Left hindlimb (tissue), 1 donor: ENCODE measurements around the gene TGFBRAP1.

Experiments
- DNase-seq: peaks from one replicate; pipeline ENCODE4 v3.0.0-alpha.2; 2018

Gene TGFBRAP1

GRCh38 chr2:105309147-105309545, 20.4 kb downstream of the TGFBRAP1 start:
- DNase-seq, result no peak

DNA sequence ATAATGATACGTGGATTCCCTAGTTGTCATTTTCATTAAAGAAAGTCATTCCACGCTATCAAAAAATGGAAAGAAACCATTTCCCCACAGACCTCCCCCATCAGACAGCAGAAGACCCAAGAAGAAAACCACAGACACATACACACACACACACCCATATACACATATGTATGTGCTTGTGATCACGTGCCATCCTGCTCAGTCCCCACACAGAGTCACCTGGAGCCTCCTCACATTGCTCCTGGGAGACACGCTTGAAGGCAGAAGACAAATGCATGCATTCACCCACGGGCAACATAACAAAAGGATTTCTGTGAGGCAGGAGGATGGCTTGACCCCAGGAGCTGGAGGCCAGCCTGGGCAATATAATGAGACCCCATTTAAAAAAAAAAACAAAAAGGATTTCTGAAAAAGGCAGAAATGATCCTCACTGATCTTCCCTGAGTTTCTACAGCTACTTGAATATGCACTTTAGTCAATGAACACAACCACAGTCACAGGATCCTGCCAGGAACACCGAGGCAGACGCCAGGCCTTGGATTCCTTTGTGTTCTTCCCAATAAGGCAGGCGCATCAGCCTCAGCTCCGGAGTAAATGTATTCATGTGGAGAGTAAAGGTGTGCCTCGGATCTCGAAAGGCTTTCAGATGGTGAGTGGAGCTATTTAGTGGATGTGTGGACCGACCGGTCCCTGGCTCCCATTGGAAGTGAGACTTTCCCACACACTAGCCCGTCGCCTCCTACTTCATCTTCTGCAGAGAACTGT, 21.0 kb downstream of the TGFBRAP1 start:
- DNase-seq, result no peak

DNA sequence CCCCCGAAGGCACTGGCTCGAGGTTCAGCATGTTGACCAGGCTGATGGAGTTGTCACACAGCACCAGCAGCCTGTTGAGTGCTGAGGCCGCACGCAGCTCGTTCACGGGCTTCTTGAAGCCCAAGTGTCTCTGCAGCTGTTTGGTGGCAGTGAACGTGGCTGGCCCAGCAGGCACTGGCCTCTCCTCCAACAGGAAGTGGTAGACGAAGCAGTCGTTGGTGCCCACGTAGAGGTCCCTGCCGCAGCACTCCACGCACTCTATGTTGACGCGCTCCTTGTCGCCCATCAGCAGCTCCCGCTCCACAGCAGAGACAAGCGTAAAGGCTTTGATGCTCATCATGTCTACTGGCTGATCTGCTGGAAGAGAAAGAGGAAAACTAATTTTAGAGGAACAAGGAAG, 21.6 kb downstream of the TGFBRAP1 start:
- DNase-seq, result no peak

DNA sequence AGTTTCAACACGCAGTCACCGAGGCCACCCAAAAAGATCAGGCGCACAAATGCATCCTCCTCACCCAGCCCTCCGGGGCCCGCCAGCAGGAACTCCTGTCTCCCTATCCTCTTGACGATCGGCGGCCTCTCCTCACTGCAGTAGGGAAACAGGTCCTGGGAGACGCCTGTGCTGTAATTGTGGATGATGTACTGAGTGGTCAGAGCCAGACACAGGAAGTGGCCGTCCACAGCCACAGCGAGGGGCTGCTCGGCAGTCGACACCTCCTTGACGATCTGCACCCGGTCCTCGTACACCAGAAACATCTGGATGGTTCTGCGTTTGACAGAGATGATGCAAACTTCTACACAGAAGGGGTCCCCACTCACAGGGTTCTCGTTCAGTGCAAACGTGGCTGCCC, 22.0 kb downstream of the TGFBRAP1 start:
- DNase-seq, result no peak

GRCh38 chr2:105307146-105307545, 22.4 kb downstream of the TGFBRAP1 start:
- DNase-seq, result no peak

- no peak for DNase-seq
These were observed 27.9 kb downstream of the TGFBRAP1 start for GRCh38 chr2:105301646-105302045.

DNA sequence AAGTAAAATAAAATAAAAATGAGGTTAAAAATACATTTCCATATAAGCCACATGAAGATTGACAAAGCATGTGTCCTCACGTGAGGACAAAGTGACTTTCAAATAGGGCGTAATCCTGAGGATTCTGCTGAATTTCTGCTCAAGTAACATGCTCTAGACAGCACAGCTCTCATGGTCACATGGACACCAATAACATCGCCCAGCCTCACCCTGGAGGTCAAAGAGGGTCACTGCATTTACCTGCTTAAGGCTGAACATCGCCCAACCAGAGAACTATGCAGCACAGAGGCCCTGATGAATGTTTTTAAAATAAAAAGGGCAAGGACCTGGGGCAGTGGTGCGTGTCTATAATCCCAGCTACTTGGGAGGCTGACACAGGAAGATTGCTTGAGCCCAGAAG, 30.2 kb downstream of the TGFBRAP1 start:
- no peak for DNase-seq

GRCh38 chr2:105298017-105298416, 31.5 kb downstream of the TGFBRAP1 start:
- no peak for DNase-seq

- no peak for DNase-seq
These were observed 32.3 kb downstream of the TGFBRAP1 start for GRCh38 chr2:105297216-105297615.

- no peak for DNase-seq
These were observed 33.4 kb downstream of the TGFBRAP1 start for GRCh38 chr2:105296017-105296611.

- peak; percentile 47 for DNase-seq
These were observed 34.6 kb downstream of the TGFBRAP1 start for GRCh38 chr2:105294844-105295481.

DNA sequence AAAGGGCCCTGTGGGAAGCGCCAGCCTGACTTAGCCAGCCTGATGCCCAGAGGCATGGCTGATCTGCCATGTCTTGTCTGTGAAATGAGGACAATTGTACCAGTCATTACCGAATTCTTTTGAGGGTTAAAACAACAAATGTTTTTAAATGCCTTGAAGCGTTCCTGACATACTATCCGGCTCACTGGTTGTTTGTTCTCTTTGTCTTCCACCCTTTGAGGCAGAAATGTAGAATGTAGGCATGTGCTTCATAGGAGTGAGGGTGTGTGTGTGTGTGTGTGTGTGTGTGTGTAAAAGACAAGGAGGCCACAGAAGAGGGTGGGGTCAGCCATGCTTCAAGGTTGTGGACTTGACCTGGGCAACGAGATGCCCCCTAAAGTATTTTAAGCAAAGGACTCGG, 35.5 kb downstream of the TGFBRAP1 start:
- no peak for DNase-seq

- DNase-seq, result no peak
These were observed 37.6 kb downstream of the TGFBRAP1 start for GRCh38 chr2:105291981-105292380.

DNA sequence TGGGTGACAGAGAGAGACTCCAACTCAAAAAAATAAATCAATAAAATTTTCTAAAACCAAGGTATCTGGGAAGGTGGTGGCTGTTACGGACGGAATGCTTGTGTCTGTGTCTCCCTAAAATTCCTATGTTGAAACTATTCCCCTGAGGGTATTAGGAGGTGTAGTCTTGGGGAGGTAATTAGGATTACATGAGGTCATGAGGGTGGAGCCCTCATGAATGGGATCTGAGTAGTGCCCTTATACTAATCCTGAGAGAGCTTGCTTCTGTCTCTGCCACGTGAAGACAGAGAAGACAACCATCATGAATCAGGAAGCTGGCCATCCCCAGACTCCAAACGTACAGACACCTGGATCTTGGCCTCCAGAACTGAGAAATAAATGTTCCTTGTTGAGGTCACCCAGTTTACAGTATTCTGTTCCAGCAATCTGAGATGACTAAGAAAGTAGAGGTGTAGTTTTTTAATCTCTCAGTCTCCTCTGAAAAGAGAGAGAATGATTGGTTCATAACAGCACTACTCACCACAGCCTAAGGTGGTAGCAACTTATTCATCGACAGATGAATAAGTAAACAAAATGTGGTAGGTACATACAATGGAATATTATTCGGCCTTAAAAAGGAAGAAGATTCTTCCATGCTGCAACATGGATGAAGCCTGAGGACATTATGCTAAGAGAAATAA, 38.4 kb downstream of the TGFBRAP1 start:
- DNase-seq, result no peak

GRCh38 chr2:105288133-105288532, 41.4 kb downstream of the TGFBRAP1 start:
- DNase-seq, result no peak

DNA sequence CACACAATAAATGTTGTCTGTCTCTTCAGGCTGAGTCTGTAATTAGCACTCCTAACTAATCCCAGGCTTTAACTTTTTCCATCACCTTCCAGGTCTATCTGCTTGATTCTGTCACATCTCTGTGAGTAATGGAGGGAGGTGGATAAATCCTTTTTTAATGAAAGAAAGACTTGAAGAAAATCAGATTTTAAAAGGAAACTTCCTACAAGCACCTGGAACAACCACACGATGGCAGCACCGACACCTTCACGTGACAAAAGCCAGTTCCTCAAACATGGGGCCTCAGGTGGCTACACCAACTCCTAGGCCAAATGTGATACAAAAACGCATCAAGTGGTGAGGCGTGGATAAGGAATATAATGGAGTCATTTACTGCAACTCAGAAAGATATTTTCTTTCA, 41.8 kb downstream of the TGFBRAP1 start:
- DNase-seq, result no peak

DNA sequence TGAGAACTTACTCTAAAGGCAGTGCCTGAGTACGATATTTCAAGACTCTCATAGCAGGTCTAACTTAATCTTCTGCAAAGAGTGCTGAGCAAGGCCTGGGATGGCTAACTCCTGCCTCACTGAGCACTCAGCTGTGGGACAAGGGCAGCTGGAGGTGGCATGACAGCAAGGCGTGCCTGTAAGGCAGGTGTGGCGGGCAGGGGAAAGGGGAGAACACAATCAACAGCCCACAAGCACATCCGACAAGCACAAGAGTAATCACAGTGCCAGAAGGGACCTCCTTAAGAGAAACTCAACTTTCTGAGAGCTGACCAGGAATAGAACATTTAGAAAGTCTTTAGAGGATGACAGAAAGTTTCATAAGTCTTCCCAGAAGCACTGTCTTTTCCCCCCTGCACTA, 46.0 kb downstream of the TGFBRAP1 start:
- no peak for DNase-seq

- DNase-seq, result no peak
These were observed 49.3 kb downstream of the TGFBRAP1 start for GRCh38 chr2:105280281-105280680.

DNA sequence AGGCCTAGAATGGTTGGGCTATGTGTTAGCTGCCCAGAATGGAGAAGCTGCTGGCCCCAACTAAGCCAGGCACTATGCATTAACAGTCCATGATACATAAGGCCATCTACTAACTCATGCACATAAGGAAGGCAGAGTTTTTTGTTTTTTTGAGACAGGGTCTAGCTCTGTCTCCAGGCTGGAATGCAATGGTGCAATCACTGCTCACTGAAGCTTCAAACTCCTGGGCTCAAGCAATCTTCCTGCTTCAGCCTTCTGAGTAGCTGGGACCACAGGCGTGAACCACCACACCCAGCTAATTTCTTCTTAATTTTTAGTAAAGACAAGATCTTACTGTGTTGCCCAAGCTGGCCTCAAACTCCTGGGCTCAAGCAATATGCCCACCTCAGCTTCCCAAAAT, 50.4 kb downstream of the TGFBRAP1 start:
- no peak for DNase-seq

GRCh38 chr2:105278654-105279053, 50.9 kb downstream of the TGFBRAP1 start:
- no peak for DNase-seq

DNA sequence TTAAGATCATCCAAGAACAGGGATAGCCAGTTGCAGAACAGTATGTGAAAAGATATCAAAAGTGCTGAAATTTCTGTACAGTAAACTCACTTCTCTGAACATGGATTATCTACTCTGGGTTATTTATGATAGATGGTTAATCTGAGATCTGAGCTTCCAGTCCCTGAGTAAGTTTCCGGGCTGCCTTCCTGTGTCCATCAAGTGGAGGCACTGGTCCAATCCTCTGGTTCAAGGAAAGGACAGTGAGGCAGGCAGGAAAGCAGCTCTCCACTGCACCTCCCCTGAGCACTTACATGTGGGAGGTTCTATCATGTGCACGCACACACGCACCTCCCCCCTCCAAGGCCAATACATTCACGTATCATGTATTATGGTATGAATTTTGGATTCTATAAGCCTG, 55.5 kb downstream of the TGFBRAP1 start:
- no peak for DNase-seq

DNA sequence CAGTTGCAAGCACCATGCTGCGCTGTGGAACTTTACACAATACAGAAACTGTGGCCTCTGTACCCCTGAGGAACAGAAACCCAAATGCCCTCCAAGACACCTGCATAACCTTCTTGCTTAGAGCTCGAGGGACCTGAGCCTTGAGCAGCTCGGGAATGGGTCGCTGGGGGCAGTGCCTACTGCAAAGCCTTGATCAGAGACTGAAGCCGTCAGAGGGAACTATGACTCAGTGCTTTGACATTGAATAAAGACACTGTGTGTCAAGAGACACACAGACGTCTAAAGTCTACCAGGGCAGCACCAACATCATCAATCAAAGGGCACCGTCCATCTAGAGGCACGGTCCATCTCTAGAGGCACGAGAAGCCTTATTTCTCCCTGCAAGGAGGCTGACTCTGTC, 57.4 kb downstream of the TGFBRAP1 start:
- DNase-seq, result no peak

- no peak for DNase-seq
These were observed 58.0 kb downstream of the TGFBRAP1 start for GRCh38 chr2:105271393-105272045.
